ENCODE data around the gene REG1B. TPM values are rescaled to one million over a fixed set of nuclear protein-coding genes. Genes with fewer than 3 reads are reported as not detected.

The REG1B gene
- polyA plus RNA-seq, 1 of the 3 experiments (the other 2 are of a cell fraction) = not detected

DNA sequence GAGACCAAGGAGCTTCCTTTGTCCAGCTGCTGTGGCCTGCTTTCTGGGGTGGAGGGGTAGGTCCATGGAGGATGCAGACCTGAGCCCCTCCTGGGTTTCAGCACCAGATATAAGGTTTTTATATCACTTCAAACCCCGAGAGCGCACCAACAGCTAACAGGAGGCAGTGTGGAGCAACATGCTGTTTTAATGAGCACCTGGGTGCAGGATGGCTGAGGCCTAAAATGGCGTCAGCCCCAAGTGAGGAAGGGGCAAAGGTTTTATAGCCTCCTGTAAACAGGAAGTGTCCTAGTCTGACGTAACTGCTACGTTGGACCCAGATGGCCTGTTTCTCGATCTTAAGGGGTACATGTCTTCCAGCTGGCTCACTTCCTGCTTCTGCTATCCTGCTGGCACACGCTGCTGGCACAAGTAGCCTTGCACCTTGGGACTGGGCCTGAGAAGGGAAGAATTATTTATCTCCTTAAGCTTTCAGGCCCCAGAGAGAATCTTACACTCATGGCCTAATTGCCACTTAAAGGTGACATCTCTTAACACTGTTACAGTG is 11.4 kb upstream of the REG1B start:
- no peak overlapping the region for H3K4me3 ChIP-seq (ENCODE audit: low read depth in 2 of 2, low read length in 1 of 2)
- TF ChIP-seq, protein P1, sequence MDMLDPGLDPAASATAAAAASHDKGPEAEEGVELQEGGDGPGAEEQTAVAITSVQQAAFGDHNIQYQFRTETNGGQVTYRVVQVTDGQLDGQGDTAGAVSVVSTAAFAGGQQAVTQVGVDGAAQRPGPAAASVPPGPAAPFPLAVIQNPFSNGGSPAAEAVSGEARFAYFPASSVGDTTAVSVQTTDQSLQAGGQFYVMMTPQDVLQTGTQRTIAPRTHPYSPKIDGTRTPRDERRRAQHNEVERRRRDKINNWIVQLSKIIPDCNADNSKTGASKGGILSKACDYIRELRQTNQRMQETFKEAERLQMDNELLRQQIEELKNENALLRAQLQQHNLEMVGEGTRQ (IDR thresholded peaks at IDR 0.05; ENCODE audit: borderline replicate concordance, low read depth, low read length) = no peak
- TF ChIP-seq CHD2 (IDR thresholded peaks at IDR 0.05; ENCODE audit: low read length, partially characterized antibody) (no peak), SMC3 (IDR thresholded peaks at IDR 0.05; ENCODE audit: low read depth, low read length) (no peak), MXI1 (IDR thresholded peaks at IDR 0.05; ENCODE audit: low read depth, low read length) (no peak), JUND (IDR thresholded peaks at IDR 0.05) (no peak), RXRA (IDR thresholded peaks at IDR 0.05; ENCODE audit: borderline replicate concordance, low read depth) (no peak), MEF2A (IDR thresholded peaks at IDR 0.05; ENCODE audit: borderline replicate concordance, low read depth) (no peak), GATA2 (CRISPR knock-in tag; IDR thresholded peaks at IDR 0.05) (no peak), YY1 (IDR thresholded peaks at IDR 0.05; ENCODE audit: low read depth) (no peak), RFX5 (IDR thresholded peaks at IDR 0.05; ENCODE audit: low read length) (no peak), RCOR1 (IDR thresholded peaks at IDR 0.05; ENCODE audit: low read length) (no peak), NFIC (IDR thresholded peaks at IDR 0.05; ENCODE audit: borderline replicate concordance) (no peak), GABPA (IDR thresholded peaks at IDR 0.05; ENCODE audit: low read depth) (no peak), RAD21 (IDR thresholded peaks at IDR 0.05; ENCODE audit: low read length) (no peak), TAF1 (IDR thresholded peaks at IDR 0.05; ENCODE audit: borderline replicate concordance, low read depth, low read length) (no peak), EP300 (IDR thresholded peaks at IDR 0.05; ENCODE audit: borderline replicate concordance in 1 of 2, low read depth in 1 of 2, low read length in 1 of 2) (no peak)
- TF ChIP-seq, protein P2, sequence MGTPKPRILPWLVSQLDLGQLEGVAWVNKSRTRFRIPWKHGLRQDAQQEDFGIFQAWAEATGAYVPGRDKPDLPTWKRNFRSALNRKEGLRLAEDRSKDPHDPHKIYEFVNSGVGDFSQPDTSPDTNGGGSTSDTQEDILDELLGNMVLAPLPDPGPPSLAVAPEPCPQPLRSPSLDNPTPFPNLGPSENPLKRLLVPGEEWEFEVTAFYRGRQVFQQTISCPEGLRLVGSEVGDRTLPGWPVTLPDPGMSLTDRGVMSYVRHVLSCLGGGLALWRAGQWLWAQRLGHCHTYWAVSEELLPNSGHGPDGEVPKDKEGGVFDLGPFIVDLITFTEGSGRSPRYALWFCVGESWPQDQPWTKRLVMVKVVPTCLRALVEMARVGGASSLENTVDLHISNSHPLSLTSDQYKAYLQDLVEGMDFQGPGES (IDR thresholded peaks at IDR 0.05; ENCODE audit: low read depth, low read length) = no peak
- TF ChIP-seq, protein P3, sequence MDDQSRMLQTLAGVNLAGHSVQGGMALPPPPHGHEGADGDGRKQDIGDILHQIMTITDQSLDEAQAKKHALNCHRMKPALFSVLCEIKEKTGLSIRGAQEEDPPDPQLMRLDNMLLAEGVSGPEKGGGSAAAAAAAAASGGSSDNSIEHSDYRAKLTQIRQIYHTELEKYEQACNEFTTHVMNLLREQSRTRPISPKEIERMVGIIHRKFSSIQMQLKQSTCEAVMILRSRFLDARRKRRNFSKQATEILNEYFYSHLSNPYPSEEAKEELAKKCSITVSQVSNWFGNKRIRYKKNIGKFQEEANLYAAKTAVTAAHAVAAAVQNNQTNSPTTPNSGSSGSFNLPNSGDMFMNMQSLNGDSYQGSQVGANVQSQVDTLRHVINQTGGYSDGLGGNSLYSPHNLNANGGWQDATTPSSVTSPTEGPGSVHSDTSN (IDR thresholded peaks at IDR 0.05) = no peak
- WGBS (ENCODE audit: low lambda C conversion rate) = 32% methylated on average over 7 of the region's 7 CpGs
- H3K36me3 ChIP-seq (replicated peaks in 1 of 2; ENCODE audit: control insufficient read depth in 1 of 2, insufficient read depth in 2 of 2, low read length in 1 of 2) = no peaks in the 10 kb centered on the region
- ChIA-PET POLR2A (no interaction called here), CTCF (no interaction called here)
- no peak overlapping the region for H2AFZ ChIP-seq (ENCODE audit: low read depth)
- no peaks in the 10 kb centered on the region for H3K27me3 ChIP-seq (ENCODE audit: insufficient read depth)
- no peak overlapping the region for H3K27ac ChIP-seq (ENCODE audit: low read depth in 2 of 2, low read length in 1 of 2)
- H3K4me1 ChIP-seq (ENCODE audit: control insufficient read depth in 1 of 2, insufficient read depth in 2 of 2, low read depth in 1 of 2, low read length in 1 of 2) = no peaks in the 10 kb centered on the region
- no peaks in the 10 kb centered on the region for H4K20me1 ChIP-seq (ENCODE audit: insufficient read depth)
- no peaks in the 10 kb centered on the region for H3K9me2 ChIP-seq
- no peak overlapping the region for H3K4me2 ChIP-seq
- H3K9ac ChIP-seq = no peak overlapping the region
- no peak for DNase-seq
- H3F3A ChIP-seq (replicated peaks; ENCODE audit: insufficient read depth) = no peaks in the 10 kb centered on the region
- H3K9me3 ChIP-seq = no peaks in the 10 kb centered on the region
- H3K79me2 ChIP-seq (ENCODE audit: insufficient read depth) = no peaks in the 10 kb centered on the region

Data from SK-N-SH (cell line).